GM19043 (cell line): ENCODE measurements around the gene TNIP3.

Experiments used
- ATAC-seq: cut with Tn5 transposase; IDR thresholded peaks from one replicate; pipeline ENCODE4 v1.9.1; 2021; ENCODE audit warnings: low read depth; ENCODE audit not compliant: unreplicated experiment

Gene TNIP3

GRCh38 chr4:121140716-121141460 is 23.2 kb downstream of the TNIP3 start:
- ATAC-seq = no peak

GRCh38 chr4:121139533-121140222 is 24.4 kb downstream of the TNIP3 start:
- peak; percentile 71 for ATAC-seq

- ATAC-seq = no peak
Observed at GRCh38 chr4:121138039-121138825, 25.9 kb downstream of the TNIP3 start.

- ATAC-seq = no peak
Observed at GRCh38 chr4:121130326-121130660, 33.8 kb downstream of the TNIP3 start.

- ATAC-seq = no peak
Observed at GRCh38 chr4:121129606-121130325, 34.4 kb downstream of the TNIP3 start.

GRCh38 chr4:121127100-121127499 is 37.0 kb downstream of the TNIP3 start:
- ATAC-seq = no peak

GRCh38 chr4:121126449-121127006 is 37.6 kb downstream of the TNIP3 start:
- no peak for ATAC-seq

GRCh38 chr4:121125498-121125885 is 38.6 kb downstream of the TNIP3 start:
- ATAC-seq = no peak

- ATAC-seq = no peak
Observed at GRCh38 chr4:121122661-121123060, 41.5 kb downstream of the TNIP3 start.

GRCh38 chr4:121119715-121120114 is 44.4 kb downstream of the TNIP3 start:
- ATAC-seq = no peak

GRCh38 chr4:121118344-121118743 is 45.8 kb downstream of the TNIP3 start:
- no peak for ATAC-seq

GRCh38 chr4:121114756-121115155 is 49.4 kb downstream of the TNIP3 start:
- ATAC-seq = no peak

GRCh38 chr4:121112530-121112929 is 51.6 kb downstream of the TNIP3 start:
- ATAC-seq = no peak

GRCh38 chr4:121108557-121108956 is 55.6 kb downstream of the TNIP3 start:
- ATAC-seq = no peak

GRCh38 chr4:121107507-121107906 is 56.6 kb downstream of the TNIP3 start:
- ATAC-seq = no peak

GRCh38 chr4:121100093-121100775 is 63.9 kb downstream of the TNIP3 start:
- ATAC-seq = no peak

GRCh38 chr4:121098266-121098665 is 65.9 kb downstream of the TNIP3 start:
- no peak for ATAC-seq

- no peak for ATAC-seq
Observed at GRCh38 chr4:121096629-121097028, 67.5 kb downstream of the TNIP3 start.

- ATAC-seq = no peak
Observed at GRCh38 chr4:121096191-121096590, 67.9 kb downstream of the TNIP3 start.
